Nephron (organoid): Measurements from ENCODE around the gene BST2.

ENCODE experiments used
- H3K27ac Mint-ChIP-seq, 3 experiments: 2 replicates each; pipeline ENCODE4 v1.8.0; 2020; ENCODE audit warnings: mixed read lengths in 3 of 3, mild to moderate bottlenecking in 2 of 3, moderate library complexity in 1 of 3
- H3K27me3 Mint-ChIP-seq: 2 replicates; pipeline ENCODE4 v1.8.0; 2021; ENCODE audit warnings: low read depth, mild to moderate bottlenecking, moderate library complexity, mixed read lengths
- H3K36me3 Mint-ChIP-seq: 2 replicates; pipeline ENCODE4 v1.8.0; 2020; ENCODE audit warnings: low read depth, mixed read lengths
- H3K4me1 Mint-ChIP-seq: 2 replicates; pipeline ENCODE4 v1.8.0; 2020; ENCODE audit warnings: mixed read lengths
- H3K4me3 Mint-ChIP-seq, 3 experiments: 2 replicates each; pipeline ENCODE4 v1.8.0; 2020; ENCODE audit warnings: mild to moderate bottlenecking in 3 of 3, mixed read lengths in 3 of 3, moderate library complexity in 2 of 3
- H3K9me3 Mint-ChIP-seq: 2 replicates; pipeline ENCODE4 v1.8.0; 2020; ENCODE audit warnings: mixed read lengths
- TF ChIP-seq, protein P1 (sequence below), 3 experiments: fragments of 200-600 bp; sonication (generic); IDR thresholded peaks; one replicate each; pipeline ENCODE4 v1.5.0; 2021; ENCODE audit warnings: antibody characterized with exemption in 3 of 3; ENCODE audit not compliant: unreplicated experiment in 3 of 3

Gene BST2

GRCh38 chr19:17415121-17415520 is 9.7 kb upstream of the BST2 start:
- Mint-ChIP-seq H3K36me3 (no peaks in the 10 kb centered on the region), H3K9me3 (no peaks in the 10 kb centered on the region), H3K27me3 (no peaks in the 10 kb centered on the region), H3K4me1 (peaks cover 45% of the 10 kb centered on the region), H3K4me3 (peak overlapping the region; percentile 45 to 65 (median 54)), H3K27ac (peak overlapping the region; percentile 91 to 97 (median 95))
- TF ChIP-seq, protein P1, sequence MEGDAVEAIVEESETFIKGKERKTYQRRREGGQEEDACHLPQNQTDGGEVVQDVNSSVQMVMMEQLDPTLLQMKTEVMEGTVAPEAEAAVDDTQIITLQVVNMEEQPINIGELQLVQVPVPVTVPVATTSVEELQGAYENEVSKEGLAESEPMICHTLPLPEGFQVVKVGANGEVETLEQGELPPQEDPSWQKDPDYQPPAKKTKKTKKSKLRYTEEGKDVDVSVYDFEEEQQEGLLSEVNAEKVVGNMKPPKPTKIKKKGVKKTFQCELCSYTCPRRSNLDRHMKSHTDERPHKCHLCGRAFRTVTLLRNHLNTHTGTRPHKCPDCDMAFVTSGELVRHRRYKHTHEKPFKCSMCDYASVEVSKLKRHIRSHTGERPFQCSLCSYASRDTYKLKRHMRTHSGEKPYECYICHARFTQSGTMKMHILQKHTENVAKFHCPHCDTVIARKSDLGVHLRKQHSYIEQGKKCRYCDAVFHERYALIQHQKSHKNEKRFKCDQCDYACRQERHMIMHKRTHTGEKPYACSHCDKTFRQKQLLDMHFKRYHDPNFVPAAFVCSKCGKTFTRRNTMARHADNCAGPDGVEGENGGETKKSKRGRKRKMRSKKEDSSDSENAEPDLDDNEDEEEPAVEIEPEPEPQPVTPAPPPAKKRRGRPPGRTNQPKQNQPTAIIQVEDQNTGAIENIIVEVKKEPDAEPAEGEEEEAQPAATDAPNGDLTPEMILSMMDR (IDR thresholded peaks at IDR 0.05; ENCODE audit: unreplicated experiment in 3 of 3): no peak

DNA sequence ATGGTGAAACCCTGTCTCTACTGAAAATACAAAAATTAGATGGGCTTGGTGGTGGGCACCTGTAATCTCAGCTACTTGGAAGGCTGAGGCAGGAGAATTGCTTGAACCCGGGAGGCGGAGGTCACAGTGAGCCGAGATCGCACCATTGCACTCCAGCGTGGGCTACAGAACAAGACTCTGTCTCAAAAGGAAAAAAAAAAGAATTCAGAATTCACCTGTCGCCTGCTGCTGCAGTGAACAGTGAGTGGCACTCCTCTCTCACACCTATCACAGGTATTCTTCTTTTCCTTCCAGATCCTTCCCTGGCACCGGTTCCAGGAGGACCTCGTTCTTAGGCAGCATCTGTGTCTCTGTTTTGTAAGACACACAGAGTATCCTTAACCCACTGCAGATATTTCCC is 8.7 kb upstream of the BST2 start:
- Mint-ChIP-seq H3K4me1 (peaks cover 38% of the 10 kb centered on the region), H3K27ac (peak overlapping the region; percentile 68 to 95 (median 91)), H3K36me3 (no peaks in the 10 kb centered on the region), H3K27me3 (no peaks in the 10 kb centered on the region), H3K4me3 (no peak overlapping the region), H3K9me3 (no peaks in the 10 kb centered on the region)
- TF ChIP-seq, protein P1 (IDR thresholded peaks at IDR 0.05; ENCODE audit: unreplicated experiment in 3 of 3): no peak

DNA sequence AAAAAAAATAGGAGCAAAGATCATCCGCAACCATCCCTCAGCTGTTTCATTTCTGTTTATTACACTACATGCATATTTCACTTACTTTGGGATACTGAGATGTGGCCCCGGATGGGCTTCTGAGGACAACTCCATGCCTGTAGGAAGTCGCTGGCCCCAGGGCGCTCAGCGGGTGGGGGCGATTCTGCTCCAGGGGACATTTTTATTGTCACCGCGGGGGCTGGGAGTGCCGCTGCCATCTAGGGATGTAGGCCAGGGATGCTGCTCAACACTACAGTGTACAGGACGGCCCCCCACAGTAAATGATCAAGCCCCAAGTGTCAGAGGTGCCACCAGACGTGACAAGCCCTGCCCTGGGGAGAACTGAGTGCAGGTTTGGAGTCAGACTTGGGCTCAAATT is 6.4 kb upstream of the BST2 start:
- no peaks in the 10 kb centered on the region for H3K27me3 Mint-ChIP-seq
- H3K4me1 Mint-ChIP-seq: peaks cover 35% of the 10 kb centered on the region
- H3K9me3 Mint-ChIP-seq: no peaks in the 10 kb centered on the region
- no peak overlapping the region for H3K4me3 Mint-ChIP-seq
- TF ChIP-seq, protein P1 (IDR thresholded peaks at IDR 0.05; ENCODE audit: unreplicated experiment in 3 of 3): no peak
- no peaks in the 10 kb centered on the region for H3K36me3 Mint-ChIP-seq
- H3K27ac Mint-ChIP-seq: peak overlapping the region; percentile 91 to 95 (median 94)

GRCh38 chr19:17409990-17410389 is 4.6 kb upstream of the BST2 start:
- H3K27ac Mint-ChIP-seq: peak overlapping the region in 1 of 3 experiments; percentile 72
- TF ChIP-seq, protein P1 (IDR thresholded peaks at IDR 0.05; ENCODE audit: unreplicated experiment in 3 of 3): no peak
- H3K4me1 Mint-ChIP-seq: peaks cover 34% of the 10 kb centered on the region
- H3K27me3 Mint-ChIP-seq: no peaks in the 10 kb centered on the region
- H3K4me3 Mint-ChIP-seq: no peak overlapping the region
- no peaks in the 10 kb centered on the region for H3K36me3 Mint-ChIP-seq
- no peaks in the 10 kb centered on the region for H3K9me3 Mint-ChIP-seq

GRCh38 chr19:17406887-17407196 is 1.4 kb upstream of the BST2 start:
- Mint-ChIP-seq H3K27ac (peak overlapping the region; percentile 65 to 92 (median 82)), H3K27me3 (no peaks in the 10 kb centered on the region), H3K4me3 (peak overlapping the region; percentile 32 to 63 (median 48))

More at GRCh38 chr19:17406887-17407196, 1.4 kb upstream of the BST2 start:
- TF ChIP-seq, protein P1 (IDR thresholded peaks at IDR 0.05; ENCODE audit: unreplicated experiment in 3 of 3): no peak
- Mint-ChIP-seq H3K4me1 (peaks cover 17% of the 10 kb centered on the region), H3K36me3 (no peaks in the 10 kb centered on the region), H3K9me3 (no peaks in the 10 kb centered on the region)
